IPS-18a (cell line): Measurements from ENCODE around the gene MYADML2.
"Not testable (repeated sequence)": the region's sequence is repeated elsewhere in the genome, so short reads cannot be mapped to it uniquely, and the experiment has no call there.

Experiments used
- H3K27ac ChIP-seq: one replicate; pipeline ENCODE4 v1.5.1; 2013; ENCODE audit warnings: low read length
- H3K27me3 ChIP-seq: one replicate; pipeline ENCODE4 v1.6.1; 2013; ENCODE audit warnings: mild to moderate bottlenecking, low read length; ENCODE audit not compliant: control insufficient read depth, insufficient read depth
- H3K36me3 ChIP-seq: one replicate; pipeline ENCODE4 v1.6.1; 2013; ENCODE audit warnings: low read depth, low read length; ENCODE audit not compliant: control insufficient read depth
- H3K4me1 ChIP-seq: one replicate; pipeline ENCODE4 v1.6.1; 2013; ENCODE audit warnings: low read depth, low read length; ENCODE audit not compliant: control insufficient read depth
- H3K4me3 ChIP-seq: one replicate; pipeline ENCODE4 v1.5.1; 2013; ENCODE audit warnings: low read length
- H3K9ac ChIP-seq: one replicate; pipeline ENCODE4 v1.6.1; 2013; ENCODE audit warnings: mild to moderate bottlenecking, low read length, moderate library complexity
- H3K9me3 ChIP-seq: one replicate; pipeline ENCODE4 v1.6.1; 2013; ENCODE audit warnings: low read depth, low read length; ENCODE audit not compliant: control insufficient read depth

Gene MYADML2

GRCh38 chr17:81953443-81953842, 6.4 kb upstream of the MYADML2 start:
- H3K36me3 ChIP-seq, H3K27ac ChIP-seq, H3K4me1 ChIP-seq, H3K9me3 ChIP-seq, H3K9ac ChIP-seq, H3K4me3 ChIP-seq: not testable (repeated sequence)
- H3K27me3 ChIP-seq = peaks cover 23% of the 10 kb centered on the region

- Histone ChIP-seq H3K27ac (no peak overlapping the region), H3K4me1 (no peaks in the 10 kb centered on the region), H3K4me3 (no peak overlapping the region), H3K27me3 (peaks cover 17% of the 10 kb centered on the region), H3K9me3 (no peaks in the 10 kb centered on the region), H3K36me3 (no peaks in the 10 kb centered on the region), H3K9ac (no peak overlapping the region)
These were observed 5.8 kb upstream of the MYADML2 start for GRCh38 chr17:81952792-81953228.

GRCh38 chr17:81951785-81952684, 5.0 kb upstream of the MYADML2 start:
- H3K4me1 ChIP-seq = no peaks in the 10 kb centered on the region

GRCh38 chr17:81950501-81950900, 3.5 kb upstream of the MYADML2 start:
- Histone ChIP-seq H3K9me3 (no peaks in the 10 kb centered on the region), H3K36me3 (no peaks in the 10 kb centered on the region), H3K4me3 (no peak overlapping the region), H3K4me1 (no peaks in the 10 kb centered on the region), H3K27me3 (no peaks in the 10 kb centered on the region), H3K9ac (no peak overlapping the region), H3K27ac (no peak overlapping the region)

More at GRCh38 chr17:81951785-81952684, 5.0 kb upstream of the MYADML2 start:
- Histone ChIP-seq H3K36me3 (no peaks in the 10 kb centered on the region), H3K27ac (no peak overlapping the region), H3K27me3 (peaks cover 9% of the 10 kb centered on the region), H3K9ac (no peak overlapping the region), H3K9me3 (no peaks in the 10 kb centered on the region), H3K4me3 (no peak overlapping the region)

- Histone ChIP-seq H3K9ac (no peak overlapping the region), H3K27me3 (peaks cover 5% of the 10 kb centered on the region), H3K4me1 (no peaks in the 10 kb centered on the region), H3K27ac (no peak overlapping the region), H3K9me3 (no peaks in the 10 kb centered on the region), H3K36me3 (no peaks in the 10 kb centered on the region), H3K4me3 (no peak overlapping the region)
These were observed 1.8 kb upstream of the MYADML2 start for GRCh38 chr17:81948635-81949378.

- no peak overlapping the region for H3K27ac ChIP-seq
- H3K4me3 ChIP-seq = no peak overlapping the region
- H3K4me1 ChIP-seq = peaks cover 9% of the 10 kb centered on the region
- H3K9me3 ChIP-seq = no peaks in the 10 kb centered on the region
- H3K9ac ChIP-seq = no peak overlapping the region
- peaks cover 5% of the 10 kb centered on the region for H3K27me3 ChIP-seq
- H3K36me3 ChIP-seq = no peaks in the 10 kb centered on the region
These were observed 2.2 kb downstream of the MYADML2 start for GRCh38 chr17:81944858-81945257.

- no peaks in the 10 kb centered on the region for H3K36me3 ChIP-seq
These were observed 4.9 kb downstream of the MYADML2 start for GRCh38 chr17:81942167-81942553.

GRCh38 chr17:81941484-81942166, 5.4 kb downstream of the MYADML2 start:
- Histone ChIP-seq H3K4me3 (peak overlapping the region; percentile 33), H3K9me3 (no peaks in the 10 kb centered on the region), H3K27ac (no peak overlapping the region), H3K27me3 (peaks cover 12% of the 10 kb centered on the region), H3K36me3 (no peaks in the 10 kb centered on the region), H3K9ac (no peak overlapping the region), H3K4me1 (peaks cover 9% of the 10 kb centered on the region)

More at GRCh38 chr17:81942167-81942553, 4.9 kb downstream of the MYADML2 start:
- Histone ChIP-seq H3K27me3 (peaks cover 12% of the 10 kb centered on the region), H3K9ac (no peak overlapping the region), H3K4me3 (peak overlapping the region; percentile 33), H3K27ac (no peak overlapping the region), H3K9me3 (no peaks in the 10 kb centered on the region), H3K4me1 (peaks cover 9% of the 10 kb centered on the region)

- Histone ChIP-seq H3K9me3 (no peaks in the 10 kb centered on the region), H3K4me3 (no peak overlapping the region), H3K36me3 (no peaks in the 10 kb centered on the region), H3K4me1 (peaks cover 9% of the 10 kb centered on the region), H3K9ac (no peak overlapping the region), H3K27ac (no peak overlapping the region), H3K27me3 (peaks cover 12% of the 10 kb centered on the region)
These were observed 6.2 kb downstream of the MYADML2 start for GRCh38 chr17:81940538-81941483.

GRCh38 chr17:81939881-81940385, 7.1 kb downstream of the MYADML2 start:
- Histone ChIP-seq H3K4me3 (no peak overlapping the region), H3K27ac (no peak overlapping the region), H3K4me1 (peaks cover 9% of the 10 kb centered on the region), H3K9ac (no peak overlapping the region), H3K36me3 (no peaks in the 10 kb centered on the region), H3K27me3 (peaks cover 12% of the 10 kb centered on the region), H3K9me3 (no peaks in the 10 kb centered on the region)
